Liver (tissue), 9 donors: ENCODE measurements around the gene TFPI. TPM values are rescaled to one million over a fixed set of nuclear protein-coding genes. Genes with fewer than 3 reads are reported as not detected.
A peak's percentile ranks its signal among the peaks of the same experiment; 100 is the strongest.

Experiments used
- DNase-seq: peaks from one replicate; pipeline ENCODE4 v3.0.0-alpha.2; 2017; ENCODE audit warnings: low spot score
- H3K27ac ChIP-seq, 2 donors: one replicate each; pipeline ENCODE4 v1.7.0; 2013; ENCODE audit warnings: inconsistent platforms in 2 of 2, low read length in 2 of 2, control low read depth in 1 of 2, low read depth in 1 of 2, mild to moderate bottlenecking in 1 of 2
- H3K27me3 ChIP-seq, 4 donors: one replicate each; pipeline versions ENCODE4 v1.6.1 to v1.7.0; 2013; ENCODE audit warnings: low read length in 3 of 4, inconsistent platforms in 1 of 4, mild to moderate bottlenecking in 1 of 4, moderate library complexity in 1 of 4; ENCODE audit not compliant: control insufficient read depth in 4 of 4, insufficient read depth in 4 of 4
- H3K36me3 ChIP-seq, 4 donors: one replicate each; pipeline versions ENCODE4 v1.6.1 to v1.7.0; 2013; ENCODE audit warnings: low read length in 3 of 4, mild to moderate bottlenecking in 3 of 4, low read depth in 1 of 4, moderate library complexity in 1 of 4; ENCODE audit not compliant: control insufficient read depth in 4 of 4, insufficient read depth in 3 of 4
- H3K4me1 ChIP-seq, 4 donors: one replicate each; pipeline versions ENCODE4 v1.6.1 to v1.7.0; 2013; ENCODE audit warnings: low read length in 3 of 4, mild to moderate bottlenecking in 3 of 4, moderate library complexity in 1 of 4; ENCODE audit not compliant: control insufficient read depth in 4 of 4, insufficient read depth in 4 of 4
- H3K4me3 ChIP-seq, 3 donors: one replicate each; pipeline versions ENCODE4 v1.6.1 to v1.7.0; 2013; ENCODE audit warnings: low read length in 3 of 3, control low read depth in 1 of 3, low read depth in 1 of 3, mild to moderate bottlenecking in 1 of 3
- H3K9ac ChIP-seq, 2 donors: one replicate each; pipeline ENCODE4 v1.7.0; 2013; ENCODE audit warnings: low read length in 2 of 2, mild to moderate bottlenecking in 2 of 2, moderate library complexity in 2 of 2, control low read depth in 1 of 2, low read depth in 1 of 2
- H3K9me3 ChIP-seq, 4 donors: one replicate each; pipeline versions ENCODE4 v1.6.1 to v1.7.0; 2013; ENCODE audit warnings: low read length in 3 of 4; ENCODE audit not compliant: control insufficient read depth in 4 of 4
- CTCF ChIP-seq: fragments of 150-350 bp; IDR thresholded peaks from 2 replicates; pipeline ENCODE4 v1.5.1; 2017; ENCODE audit warnings: improper control_type of control experiment, low read depth, low read length; ENCODE audit not compliant: missing input control
- EGR1 ChIP-seq, 2 donors: IDR thresholded peaks; 2 replicates each; pipeline ENCODE4 v1.6.1; 2016 to 2018; ENCODE audit warnings: antibody characterized with exemption in 2 of 2, low read depth in 2 of 2
- FOXA1 ChIP-seq: IDR thresholded peaks from 2 replicates; pipeline ENCODE4 v1.6.1; 2016; ENCODE audit warnings: antibody characterized with exemption
- FOXA2 ChIP-seq: IDR thresholded peaks from 2 replicates; pipeline ENCODE4 v1.6.1; 2016; ENCODE audit warnings: antibody characterized with exemption
- GABPA ChIP-seq, 2 donors: IDR thresholded peaks in 1 of 2; conservative IDR thresholded peaks in 1 of 2; 2 replicates each; pipeline ENCODE4 v1.6.1; 2016; ENCODE audit warnings: antibody characterized with exemption in 2 of 2, mild to moderate bottlenecking in 1 of 2, moderate library complexity in 1 of 2
- HNF4A ChIP-seq, 2 donors: conservative IDR thresholded peaks; 2 replicates each; pipeline ENCODE4 v1.6.1; 2016; ENCODE audit warnings: antibody characterized with exemption in 2 of 2, mild to moderate bottlenecking in 2 of 2
- JUND ChIP-seq, 2 donors: IDR thresholded peaks; 2 replicates each; pipeline ENCODE4 v1.6.1; 2016; ENCODE audit warnings: antibody characterized with exemption in 2 of 2
- MAX ChIP-seq: IDR thresholded peaks from 2 replicates; pipeline ENCODE4 v1.6.1; 2016; ENCODE audit warnings: antibody characterized with exemption
- NR2F2 ChIP-seq: IDR thresholded peaks from 2 replicates; pipeline ENCODE4 v1.6.1; 2016; ENCODE audit warnings: antibody characterized with exemption
- RAD21 ChIP-seq, 2 donors: IDR thresholded peaks; 2 replicates each; pipeline ENCODE4 v1.6.1; 2016; ENCODE audit warnings: antibody characterized with exemption in 2 of 2, mild to moderate bottlenecking in 2 of 2
- REST ChIP-seq: IDR thresholded peaks from 2 replicates; pipeline ENCODE4 v1.6.1; 2016; ENCODE audit warnings: antibody characterized with exemption, mild to moderate bottlenecking
- RXRA ChIP-seq, 2 donors: IDR thresholded peaks; 2 replicates each; pipeline ENCODE4 v1.6.1; 2017 to 2018; ENCODE audit warnings: antibody characterized with exemption in 2 of 2, mild to moderate bottlenecking in 1 of 2
- TAF1 ChIP-seq: conservative IDR thresholded peaks from 2 replicates; pipeline ENCODE4 v1.6.1; 2016; ENCODE audit warnings: antibody characterized with exemption, mild to moderate bottlenecking
- WGBS: extraction: QIAGEN DNeasy Blood & Tissue Kit; methylation state at CpG from one replicate; pipeline ENCODE4 v1.1.7; 2013; 5-methylcytosine and 5-hydroxymethylcytosine counted together
- polyA plus RNA-seq, 2 donors: library from polyadenylated mRNA; stranded (reverse) in 1 of 2; unstranded in 1 of 2; fragments of 200-250 nt in 1 of 2; fragments of >200 nt in 1 of 2; fragmentation: Nextera tagmentation in 1 of 2; extraction: Ambion mirVana in 1 of 2; gene quantifications; one replicate each; pipeline versions ENCODE4 v1.2.1 to v1.2.3, GENCODE V29; 2013 to 2015
- total RNA-seq, 2 donors: library from RNA; depleted of rRNA; stranded (reverse); fragments of >200 nt; gene quantifications; one replicate each; pipeline ENCODE4 v1.2.3, GENCODE V29; 2014
- donor health status: healthy.
- donor health status: healthy.
- donor health status: healthy.
- donor health status: healthy.
- donor health status: healthy.

The TFPI gene
- total and polyA plus RNA-seq, 4 donors, result 55.8 to 211 (median 130) TPM

- peaks cover 0 to 7% (median 0%) of the 10 kb centered on the region in 4 donors for H3K36me3 ChIP-seq
- no peak overlapping the region for H3K4me3 ChIP-seq
- WGBS, result 37% methylated on average over 2 of the region's 2 CpGs
- TF ChIP-seq HNF4A (conservative IDR thresholded peaks at IDR 0.05), result no peak
- TF ChIP-seq JUND (IDR thresholded peaks at IDR 0.05), result peak; percentile 29 to 49
- no peaks in the 10 kb centered on the region for H3K9me3 ChIP-seq
- H3K9ac ChIP-seq, result no peak overlapping the region
- H3K27me3 ChIP-seq, result no peaks in the 10 kb centered on the region
- no peak for DNase-seq
- H3K4me1 ChIP-seq, result peaks cover 8 to 44% (median 18%) of the 10 kb centered on the region in 4 donors
- peak overlapping the region; percentile 40 to 95 for H3K27ac ChIP-seq
Observed at GRCh38 chr2:187547353-187547979, 6.8 kb downstream of the TFPI start.

- DNase-seq, result no peak
- Histone ChIP-seq H3K9ac (peak overlapping the region in 1 of 2 donors; percentile 16), H3K36me3 (peaks cover 0 to 7% (median 0%) of the 10 kb centered on the region in 4 donors), H3K4me1 (peaks cover 10 to 50% (median 22%) of the 10 kb centered on the region in 4 donors), H3K4me3 (no peak overlapping the region), H3K27ac (peak overlapping the region; percentile 40 to 95), H3K9me3 (no peaks in the 10 kb centered on the region), H3K27me3 (no peaks in the 10 kb centered on the region)
- 83% methylated on average over 1 of the region's 1 CpG for WGBS
- TF ChIP-seq RXRA (IDR thresholded peaks at IDR 0.05) (no peak), GABPA (IDR thresholded peaks at IDR 0.05 in 1 of 2, conservative IDR thresholded peaks at IDR 0.05 in 1 of 2) (no peak), EGR1 (IDR thresholded peaks at IDR 0.05; ENCODE audit: low read depth in 2 of 2) (no peak), HNF4A (conservative IDR thresholded peaks at IDR 0.05) (no peak), NR2F2 (no peak), RAD21 (IDR thresholded peaks at IDR 0.05) (no peak), REST (no peak), FOXA1 (no peak), JUND (IDR thresholded peaks at IDR 0.05) (no peak), MAX (no peak), TAF1 (no peak), CTCF (no peak), FOXA2 (no peak)
Observed at GRCh38 chr2:187546762-187547333, 7.4 kb downstream of the TFPI start.
